ENCODE data around the gene RPLP2.
A peak's percentile ranks its signal among the peaks of the same experiment; 100 is the strongest.

Gene RPLP2

GRCh38 chr11:809287-810039 is at the start of gene RPLP2:
TSS of gene RPLP2 (plus strand) at chr11:809967. CDS start at chr11:810235, 268 bp downstream.
- H3K27me3 ChIP-seq (ENCODE audit: low read depth, low read length), result no peaks in the 10 kb centered on the region
- peaks cover 9 to 31% of the 10 kb centered on the region in 2 donors for H3K4me1 ChIP-seq (ENCODE audit: control insufficient read depth in 1 of 2, insufficient read depth in 2 of 2, low read length in 2 of 2)

GRCh38 chr11:760236-760635 is 49.5 kb upstream of the RPLP2 start:
- H3K4me3 ChIP-seq (ENCODE audit: low read depth in 1 of 2, low read length in 2 of 2), result no peak overlapping the region
- H3K4me1 ChIP-seq (ENCODE audit: control insufficient read depth in 1 of 2, insufficient read depth in 2 of 2, low read length in 2 of 2), result peaks cover 0 to 5% of the 10 kb centered on the region in 2 donors
- H3K36me3 ChIP-seq (ENCODE audit: control insufficient read depth in 1 of 2, insufficient read depth in 2 of 2, low read length in 2 of 2), result peaks cover 29 to 72% of the 10 kb centered on the region in 2 donors
- no peak overlapping the region for H3K27ac ChIP-seq (ENCODE audit: low read length)
- no peaks in the 10 kb centered on the region for H3K9me3 ChIP-seq (ENCODE audit: control insufficient read depth in 1 of 2, low read length in 2 of 2)
- no peaks in the 10 kb centered on the region for H3K27me3 ChIP-seq (ENCODE audit: low read depth, low read length)

More at GRCh38 chr11:809287-810039, at the start of gene RPLP2:
- H3K4me3 ChIP-seq (ENCODE audit: low read depth in 1 of 2, low read length in 2 of 2), result peak within 1 kb of the TSS; percentile 86 to 94
- peak within 1 kb of the TSS; percentile 99 for H3K27ac ChIP-seq (ENCODE audit: low read length)
- no peaks in the 10 kb centered on the region for H3K9me3 ChIP-seq (ENCODE audit: control insufficient read depth in 1 of 2, low read length in 2 of 2)
- peaks cover 27 to 41% of the 10 kb centered on the region in 2 donors for H3K36me3 ChIP-seq (ENCODE audit: control insufficient read depth in 1 of 2, insufficient read depth in 2 of 2, low read length in 2 of 2)

- Histone ChIP-seq H3K27ac (ENCODE audit: low read length) (no peak overlapping the region), H3K4me1 (ENCODE audit: control insufficient read depth in 1 of 2, insufficient read depth in 2 of 2, low read length in 2 of 2) (peaks cover 0 to 5% of the 10 kb centered on the region in 2 donors), H3K36me3 (ENCODE audit: control insufficient read depth in 1 of 2, insufficient read depth in 2 of 2, low read length in 2 of 2) (peaks cover 30 to 71% of the 10 kb centered on the region in 2 donors)
These were observed 48.1 kb upstream of the RPLP2 start for GRCh38 chr11:761526-762108.

DNA sequence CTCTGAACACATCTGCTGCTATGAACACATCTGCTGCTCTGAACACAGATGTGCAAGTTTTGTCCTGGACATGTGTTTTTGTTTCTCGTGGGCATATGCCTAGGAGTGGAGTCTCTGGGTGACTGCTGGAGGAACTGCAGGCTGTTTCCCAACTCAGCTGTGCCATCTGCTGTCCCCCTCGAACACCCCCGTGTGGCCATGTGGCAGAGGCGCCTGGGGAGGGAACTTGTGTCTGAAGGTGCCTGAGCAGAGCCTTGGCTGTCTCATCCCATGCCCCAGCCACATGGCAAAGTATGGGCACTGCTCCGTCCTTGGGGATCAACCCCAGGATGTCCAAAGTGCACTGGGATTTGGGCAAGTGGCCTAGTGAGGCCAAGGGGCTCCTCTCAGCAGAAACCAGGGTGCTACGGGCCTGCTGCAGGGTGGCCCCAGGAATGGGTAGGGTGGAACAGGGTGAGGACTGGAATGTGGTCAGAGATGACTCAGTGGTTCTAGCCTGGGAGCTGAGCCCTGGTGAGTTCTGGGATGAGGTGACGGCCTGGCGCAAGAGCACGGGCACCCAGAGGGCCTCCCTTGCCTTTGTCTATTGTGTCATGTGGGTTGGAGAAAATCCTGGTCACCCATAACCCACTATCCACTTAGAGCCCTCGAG is 47.2 kb upstream of the RPLP2 start:
- no peaks in the 10 kb centered on the region for H3K27me3 ChIP-seq (ENCODE audit: low read depth, low read length)
- no peak overlapping the region for H3K4me3 ChIP-seq (ENCODE audit: low read depth in 1 of 2, low read length in 2 of 2)
- H3K4me1 ChIP-seq (ENCODE audit: control insufficient read depth in 1 of 2, insufficient read depth in 2 of 2, low read length in 2 of 2), result peaks cover 0 to 5% of the 10 kb centered on the region in 2 donors
- H3K27ac ChIP-seq (ENCODE audit: low read length), result no peak overlapping the region
- peaks cover 34 to 72% of the 10 kb centered on the region in 2 donors for H3K36me3 ChIP-seq (ENCODE audit: control insufficient read depth in 1 of 2, insufficient read depth in 2 of 2, low read length in 2 of 2)
- no peaks in the 10 kb centered on the region for H3K9me3 ChIP-seq (ENCODE audit: control insufficient read depth in 1 of 2, low read length in 2 of 2)

More at GRCh38 chr11:761526-762108, 48.1 kb upstream of the RPLP2 start:
- Histone ChIP-seq H3K4me3 (ENCODE audit: low read depth in 1 of 2, low read length in 2 of 2) (no peak overlapping the region), H3K9me3 (ENCODE audit: control insufficient read depth in 1 of 2, low read length in 2 of 2) (no peaks in the 10 kb centered on the region), H3K27me3 (ENCODE audit: low read depth, low read length) (no peaks in the 10 kb centered on the region)

DNA sequence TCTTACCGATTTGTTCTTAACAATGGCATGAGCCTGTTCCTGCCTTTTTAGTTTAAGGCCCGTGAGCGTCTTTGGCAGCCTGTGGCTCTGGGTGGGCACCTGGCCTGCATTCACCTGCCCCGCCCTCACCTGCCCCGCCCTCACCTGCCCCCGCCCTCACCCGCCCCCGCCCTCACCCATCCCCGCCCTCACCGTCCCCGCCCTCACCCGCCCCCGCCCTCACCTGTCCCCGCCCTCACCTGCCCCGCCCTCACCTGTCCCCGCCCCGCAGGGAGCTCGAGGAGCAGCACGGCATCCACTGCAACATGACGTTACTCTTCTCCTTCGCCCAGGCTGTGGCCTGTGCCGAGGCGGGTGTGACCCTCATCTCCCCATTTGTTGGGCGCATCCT is 46.7 kb upstream of the RPLP2 start:
- peaks cover 34 to 71% of the 10 kb centered on the region in 2 donors for H3K36me3 ChIP-seq (ENCODE audit: control insufficient read depth in 1 of 2, insufficient read depth in 2 of 2, low read length in 2 of 2)
- H3K27ac ChIP-seq (ENCODE audit: low read length), result no peak overlapping the region

GRCh38 chr11:763549-764321 is 46.0 kb upstream of the RPLP2 start:
- H3K4me1 ChIP-seq (ENCODE audit: control insufficient read depth in 1 of 2, insufficient read depth in 2 of 2, low read length in 2 of 2), result peaks cover 0 to 5% of the 10 kb centered on the region in 2 donors
- H3K27ac ChIP-seq (ENCODE audit: low read length), result no peak overlapping the region
- H3K4me3 ChIP-seq (ENCODE audit: low read depth in 1 of 2, low read length in 2 of 2), result no peak overlapping the region
- H3K36me3 ChIP-seq (ENCODE audit: control insufficient read depth in 1 of 2, insufficient read depth in 2 of 2, low read length in 2 of 2), result peaks cover 34 to 70% of the 10 kb centered on the region in 2 donors
- no peaks in the 10 kb centered on the region for H3K9me3 ChIP-seq (ENCODE audit: control insufficient read depth in 1 of 2, low read length in 2 of 2)
- no peaks in the 10 kb centered on the region for H3K27me3 ChIP-seq (ENCODE audit: low read depth, low read length)

More for the DNA sequence above, 46.7 kb upstream of the RPLP2 start:
- Histone ChIP-seq H3K9me3 (ENCODE audit: control insufficient read depth in 1 of 2, low read length in 2 of 2) (no peaks in the 10 kb centered on the region), H3K4me3 (ENCODE audit: low read depth in 1 of 2, low read length in 2 of 2) (no peak overlapping the region), H3K4me1 (ENCODE audit: control insufficient read depth in 1 of 2, insufficient read depth in 2 of 2, low read length in 2 of 2) (peaks cover 0 to 5% of the 10 kb centered on the region in 2 donors), H3K27me3 (ENCODE audit: low read depth, low read length) (no peaks in the 10 kb centered on the region)

- H3K27me3 ChIP-seq (ENCODE audit: low read depth, low read length), result no peaks in the 10 kb centered on the region
- H3K9me3 ChIP-seq (ENCODE audit: control insufficient read depth in 1 of 2, low read length in 2 of 2), result no peaks in the 10 kb centered on the region
- H3K4me1 ChIP-seq (ENCODE audit: control insufficient read depth in 1 of 2, insufficient read depth in 2 of 2, low read length in 2 of 2), result peaks cover 0 to 5% of the 10 kb centered on the region in 2 donors
- no peak overlapping the region for H3K4me3 ChIP-seq (ENCODE audit: low read depth in 1 of 2, low read length in 2 of 2)
- H3K27ac ChIP-seq (ENCODE audit: low read length), result no peak overlapping the region
- H3K36me3 ChIP-seq (ENCODE audit: control insufficient read depth in 1 of 2, insufficient read depth in 2 of 2, low read length in 2 of 2), result peaks cover 34 to 65% of the 10 kb centered on the region in 2 donors
These were observed 45.3 kb upstream of the RPLP2 start for GRCh38 chr11:764322-765024.

- no peaks in the 10 kb centered on the region for H3K27me3 ChIP-seq (ENCODE audit: low read depth, low read length)
- peaks cover 37 to 63% of the 10 kb centered on the region in 2 donors for H3K36me3 ChIP-seq (ENCODE audit: control insufficient read depth in 1 of 2, insufficient read depth in 2 of 2, low read length in 2 of 2)
- peaks cover 0 to 5% of the 10 kb centered on the region in 2 donors for H3K4me1 ChIP-seq (ENCODE audit: control insufficient read depth in 1 of 2, insufficient read depth in 2 of 2, low read length in 2 of 2)
- no peak overlapping the region for H3K27ac ChIP-seq (ENCODE audit: low read length)
- no peak overlapping the region for H3K4me3 ChIP-seq (ENCODE audit: low read depth in 1 of 2, low read length in 2 of 2)
- H3K9me3 ChIP-seq (ENCODE audit: control insufficient read depth in 1 of 2, low read length in 2 of 2), result no peaks in the 10 kb centered on the region
These were observed 44.6 kb upstream of the RPLP2 start for GRCh38 chr11:765025-765801.

GRCh38 chr11:765802-766091 is 44.0 kb upstream of the RPLP2 start:
- Histone ChIP-seq H3K36me3 (ENCODE audit: control insufficient read depth in 1 of 2, insufficient read depth in 2 of 2, low read length in 2 of 2) (peaks cover 40 to 63% of the 10 kb centered on the region in 2 donors), H3K4me1 (ENCODE audit: control insufficient read depth in 1 of 2, insufficient read depth in 2 of 2, low read length in 2 of 2) (peaks cover 0 to 5% of the 10 kb centered on the region in 2 donors), H3K27ac (ENCODE audit: low read length) (no peak overlapping the region), H3K27me3 (ENCODE audit: low read depth, low read length) (no peaks in the 10 kb centered on the region), H3K4me3 (ENCODE audit: low read depth in 1 of 2, low read length in 2 of 2) (no peak overlapping the region), H3K9me3 (ENCODE audit: control insufficient read depth in 1 of 2, low read length in 2 of 2) (no peaks in the 10 kb centered on the region)
